Lung (tissue), 12 donors: ENCODE measurements around the gene DSP. TPM values are rescaled to one million over a fixed set of nuclear protein-coding genes. Genes with fewer than 3 reads are reported as not detected.

ENCODE experiments used
- ATAC-seq: fragments of 200-7000 bp; cut with Tn5 transposase; one replicate; pipeline ENCODE4 v1.9.1; 2020; ENCODE audit warnings: moderate number of reproducible peaks; ENCODE audit not compliant: insufficient read depth, low FRiP score
- DNase-seq, 3 donors: peaks; one replicate each; pipeline ENCODE4 v3.0.0-alpha.2; 2013 to 2017
- H3K27ac ChIP-seq, 2 donors: one replicate each; pipeline ENCODE4 v1.5.1; 2013; ENCODE audit warnings: mild to moderate bottlenecking in 2 of 2, moderate library complexity in 2 of 2, control low read depth in 1 of 2, inconsistent platforms in 1 of 2, low read depth in 1 of 2, low read length in 1 of 2
- H3K27me3 ChIP-seq, 3 donors: one replicate each; pipeline ENCODE4 v1.5.1; 2013; ENCODE audit warnings: low read length in 2 of 3; ENCODE audit not compliant: control insufficient read depth in 3 of 3, insufficient read depth in 3 of 3
- H3K36me3 ChIP-seq, 4 donors: one replicate each; pipeline ENCODE4 v1.5.1; 2013; ENCODE audit warnings: low read length in 4 of 4, mild to moderate bottlenecking in 1 of 4, moderate library complexity in 1 of 4; ENCODE audit not compliant: control insufficient read depth in 4 of 4, insufficient read depth in 4 of 4
- H3K4me1 ChIP-seq, 5 donors: one replicate each; pipeline ENCODE4 v1.5.1; 2013; ENCODE audit warnings: low read length in 5 of 5, mild to moderate bottlenecking in 2 of 5, moderate library complexity in 1 of 5; ENCODE audit not compliant: control insufficient read depth in 5 of 5, insufficient read depth in 5 of 5
- H3K4me3 ChIP-seq: one replicate; pipeline ENCODE4 v1.5.1; 2013; ENCODE audit warnings: mild to moderate bottlenecking, control low read depth, moderate library complexity
- H3K9ac ChIP-seq, 2 donors: one replicate each; pipeline ENCODE4 v1.5.1; 2013; ENCODE audit warnings: low read length in 2 of 2, control low read depth in 1 of 2; ENCODE audit not compliant: insufficient read depth in 1 of 2
- H3K9me3 ChIP-seq, 4 donors: one replicate each; pipeline ENCODE4 v1.5.1; 2013; ENCODE audit warnings: low read length in 3 of 4, mild to moderate bottlenecking in 1 of 4, moderate library complexity in 1 of 4; ENCODE audit not compliant: control insufficient read depth in 4 of 4, insufficient read depth in 3 of 4
- CTCF ChIP-seq: IDR thresholded peaks from 2 replicates; pipeline ENCODE4 v1.5.1; 2012; ENCODE audit warnings: mild to moderate bottlenecking; ENCODE audit errors: control extremely low read depth, extremely low read depth
- WGBS, 2 donors: extraction: QIAGEN DNeasy Blood & Tissue Kit; methylation state at CpG; one replicate each; pipeline ENCODE4 v1.1.7; 2013; 5-methylcytosine and 5-hydroxymethylcytosine counted together
- polyA plus RNA-seq, 2 donors: library from polyadenylated mRNA; stranded (reverse); fragments of 200-250 nt; gene quantifications; one replicate each; pipeline ENCODE4 v1.2.1, GENCODE V29; 2013
- total RNA-seq, 2 donors: library from RNA; depleted of rRNA in 1 of 2; stranded (reverse); fragments of >200 nt in 1 of 2; gene quantifications; one replicate each; pipeline ENCODE4 v1.2.1, GENCODE V29; 2014 to 2021
- donor health status: control.
- donor health status: control.
- donor health status: Bipolar disorder and iron deficiency.
- donor health status: healthy.
- donor health status: DM: yes; HTN: yes; CAD: no.

The DSP gene
- total and polyA plus RNA-seq, 4 donors: 2.9 to 73.2 (median 19.4) TPM

DNA sequence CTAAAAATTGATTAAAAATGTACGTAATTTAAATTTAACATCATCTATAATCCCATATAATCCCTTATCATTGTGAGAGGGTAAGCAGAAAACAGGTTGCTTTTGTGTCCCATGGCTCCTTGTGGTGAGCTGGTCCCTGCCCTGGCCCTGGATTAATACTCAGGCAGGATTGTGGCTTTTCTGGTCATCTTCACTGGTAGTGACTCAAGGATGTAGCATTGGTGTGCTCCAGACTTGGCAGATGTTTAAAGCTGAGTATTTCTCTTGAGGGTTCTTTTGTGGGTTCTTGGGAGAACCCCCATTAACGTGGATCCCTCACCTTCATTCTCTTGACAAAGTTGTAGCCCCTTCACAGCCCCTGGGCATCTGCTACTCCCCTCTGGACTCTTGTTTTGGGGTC, 87.8 kb downstream of the DSP start:
- Histone ChIP-seq H3K9me3 (no peaks in the 10 kb centered on the region), H3K27ac (no peak overlapping the region), H3K9ac (no peak overlapping the region), H3K27me3 (no peaks in the 10 kb centered on the region), H3K4me3 (no peak overlapping the region), H3K4me1 (no peaks in the 10 kb centered on the region), H3K36me3 (no peaks in the 10 kb centered on the region)
- no peak for TF ChIP-seq CTCF
- DNase-seq (no peak), ATAC-seq (no peak)
- 67 to 79% methylated on average over 2 of the region's 2 CpGs for WGBS, 2 donors

DNA sequence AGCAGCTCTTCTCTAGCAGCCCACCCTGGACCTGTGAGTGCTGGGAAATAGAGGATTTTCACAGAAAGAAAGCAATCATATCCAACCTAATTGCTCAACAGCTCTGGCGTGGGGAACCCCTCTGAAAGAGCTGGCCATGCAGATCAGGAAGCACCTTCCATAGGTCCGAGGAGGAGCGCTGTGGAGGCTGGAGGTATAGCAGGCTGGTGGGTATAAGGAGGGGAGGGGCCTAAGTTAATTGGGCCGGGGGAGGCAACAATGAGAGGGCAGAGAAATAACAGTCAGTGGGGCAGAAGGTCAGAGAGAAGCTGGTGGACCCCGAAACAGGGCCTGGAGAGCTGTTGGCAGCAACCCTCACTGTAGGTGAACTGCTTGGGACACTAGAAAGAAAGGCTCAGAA, 89.3 kb downstream of the DSP start:
- H3K27me3 ChIP-seq: no peaks in the 10 kb centered on the region
- 84% methylated on average over 5 of the region's 5 CpGs for WGBS, 2 donors

GRCh38 chr6:7631466-7631865, 90.0 kb downstream of the DSP start:
- Histone ChIP-seq H3K4me1 (no peaks in the 10 kb centered on the region), H3K27ac (no peak overlapping the region), H3K4me3 (no peak overlapping the region), H3K36me3 (no peaks in the 10 kb centered on the region), H3K9ac (no peak overlapping the region), H3K27me3 (no peaks in the 10 kb centered on the region), H3K9me3 (peaks cover 0 to 3% (median 0%) of the 10 kb centered on the region in 4 donors)
- no peak for TF ChIP-seq CTCF
- DNase-seq: no peak
- WGBS, 2 donors: 78 to 89% methylated on average over 5 of the region's 5 CpGs
- no peak for ATAC-seq

More for the DNA sequence above, 89.3 kb downstream of the DSP start:
- DNase-seq (no peak), ATAC-seq (no peak)
- Histone ChIP-seq H3K9me3 (peaks cover 0 to 3% (median 0%) of the 10 kb centered on the region in 4 donors), H3K27ac (no peak overlapping the region), H3K4me3 (no peak overlapping the region), H3K36me3 (no peaks in the 10 kb centered on the region), H3K9ac (no peak overlapping the region), H3K4me1 (no peaks in the 10 kb centered on the region)
- no peak for TF ChIP-seq CTCF
